KOPT-K1 (cell line): ENCODE measurements around the gene AAGAB.

ENCODE experiments used
- H3K27ac ChIP-seq: fragments of 200-600 bp; sonication (generic); 2 replicates; pipeline ENCODE4 v1.5.1; 2016; ENCODE audit warnings: antibody characterized with exemption, mild to moderate bottlenecking, low read depth, low read length; ENCODE audit not compliant: poor library complexity, severe bottlenecking
- H3K36me3 ChIP-seq: fragments of 200-600 bp; sonication (generic); 2 replicates; pipeline ENCODE4 v1.5.1; 2017; ENCODE audit warnings: antibody characterized with exemption, mild to moderate bottlenecking, low read length, moderate library complexity; ENCODE audit not compliant: insufficient read depth
- H3K9me3 ChIP-seq: fragments of 200-600 bp; sonication (generic); 2 replicates; pipeline ENCODE4 v1.5.1; 2017; ENCODE audit warnings: antibody characterized with exemption, low read length, mild to moderate bottlenecking; ENCODE audit not compliant: insufficient read depth, poor library complexity, severe bottlenecking

AAGAB gene

GRCh38 chr15:67179411-67179995 lies 75.0 kb downstream of the AAGAB start:
- H3K27ac ChIP-seq: no peak overlapping the region
- H3K9me3 ChIP-seq: no peaks in the 10 kb centered on the region
- H3K36me3 ChIP-seq: no peaks in the 10 kb centered on the region

- H3K36me3 ChIP-seq: no peaks in the 10 kb centered on the region
- H3K27ac ChIP-seq: no peak overlapping the region
- H3K9me3 ChIP-seq: no peaks in the 10 kb centered on the region
Measured at GRCh38 chr15:67178569-67179210, 75.8 kb downstream of the AAGAB start.

GRCh38 chr15:67177752-67178151 lies 76.7 kb downstream of the AAGAB start:
- Histone ChIP-seq H3K9me3 (no peaks in the 10 kb centered on the region), H3K27ac (no peak overlapping the region), H3K36me3 (no peaks in the 10 kb centered on the region)

- Histone ChIP-seq H3K27ac (no peak overlapping the region), H3K9me3 (no peaks in the 10 kb centered on the region), H3K36me3 (no peaks in the 10 kb centered on the region)
Measured at GRCh38 chr15:67176195-67176971, 78.1 kb downstream of the AAGAB start.

GRCh38 chr15:67175643-67176071 lies 78.8 kb downstream of the AAGAB start:
- Histone ChIP-seq H3K9me3 (no peaks in the 10 kb centered on the region), H3K27ac (no peak overlapping the region), H3K36me3 (no peaks in the 10 kb centered on the region)

- no peaks in the 10 kb centered on the region for H3K36me3 ChIP-seq
Measured at GRCh38 chr15:67174864-67175573, 79.4 kb downstream of the AAGAB start.

GRCh38 chr15:67174446-67174845 lies 80.0 kb downstream of the AAGAB start:
- H3K27ac ChIP-seq: no peak overlapping the region
- no peaks in the 10 kb centered on the region for H3K36me3 ChIP-seq
- no peaks in the 10 kb centered on the region for H3K9me3 ChIP-seq

More at GRCh38 chr15:67174864-67175573, 79.4 kb downstream of the AAGAB start:
- H3K9me3 ChIP-seq: no peaks in the 10 kb centered on the region
- no peak overlapping the region for H3K27ac ChIP-seq

- Histone ChIP-seq H3K36me3 (no peaks in the 10 kb centered on the region), H3K9me3 (no peaks in the 10 kb centered on the region), H3K27ac (no peak overlapping the region)
Measured at GRCh38 chr15:67173786-67174185, 80.7 kb downstream of the AAGAB start.

- no peaks in the 10 kb centered on the region for H3K9me3 ChIP-seq
- H3K36me3 ChIP-seq: no peaks in the 10 kb centered on the region
- no peak overlapping the region for H3K27ac ChIP-seq
Measured at GRCh38 chr15:67173005-67173404, 81.5 kb downstream of the AAGAB start.

GRCh38 chr15:67172172-67172571 lies 82.3 kb downstream of the AAGAB start:
- Histone ChIP-seq H3K27ac (no peak overlapping the region), H3K9me3 (no peaks in the 10 kb centered on the region), H3K36me3 (no peaks in the 10 kb centered on the region)

GRCh38 chr15:67171471-67171870 lies 83.0 kb downstream of the AAGAB start:
- H3K36me3 ChIP-seq: no peaks in the 10 kb centered on the region; the same call in 1 of the 2 replicates
- H3K27ac ChIP-seq: no peak overlapping the region
- no peaks in the 10 kb centered on the region for H3K9me3 ChIP-seq

- no peaks in the 10 kb centered on the region for H3K9me3 ChIP-seq
- H3K36me3 ChIP-seq: no peaks in the 10 kb centered on the region; the same call in 1 of the 2 replicates
- no peak overlapping the region for H3K27ac ChIP-seq
Measured at GRCh38 chr15:67170143-67170925, 84.1 kb downstream of the AAGAB start.

- no peaks in the 10 kb centered on the region; the same call in 1 of the 2 replicates for H3K36me3 ChIP-seq
- no peaks in the 10 kb centered on the region for H3K9me3 ChIP-seq
- no peak overlapping the region for H3K27ac ChIP-seq
Measured at GRCh38 chr15:67168694-67169093, 85.8 kb downstream of the AAGAB start.

GRCh38 chr15:67167091-67167490 lies 87.4 kb downstream of the AAGAB start:
- H3K27ac ChIP-seq: no peak overlapping the region
- H3K36me3 ChIP-seq: no peaks in the 10 kb centered on the region; the same call in 1 of the 2 replicates
- H3K9me3 ChIP-seq: no peaks in the 10 kb centered on the region
